Bronchial epithelial cell (primary cell): Measurements from ENCODE around the gene COA8. TPM values are rescaled to one million over a fixed set of nuclear protein-coding genes. Genes with fewer than 3 reads are reported as not detected.
A peak's percentile ranks its signal among the peaks of the same experiment; 100 is the strongest.

Experiments used
- DNase-seq: peaks from one replicate; pipeline ENCODE4 v3.0.0-alpha.2; 2010; ENCODE audit warnings: low read depth
- FAIRE-seq: peaks from 2 replicates; lab custom pipeline; 2011; peaks lifted over from hg19 to GRCh38; lab: Jason Lieb, UNC
- H3K27me3 ChIP-seq: 2 replicates; pipeline ENCODE4 v1.5.1; 2011; ENCODE audit warnings: low read length; ENCODE audit not compliant: control insufficient read depth, insufficient read depth
- H3K36me3 ChIP-seq: 2 replicates; pipeline ENCODE4 v1.5.1; 2011; ENCODE audit warnings: low read length; ENCODE audit not compliant: control insufficient read depth, insufficient read depth
- H3K4me3 ChIP-seq: 2 replicates; pipeline ENCODE4 v1.5.1; 2011; ENCODE audit warnings: mild to moderate bottlenecking, low read depth, low read length, control low read depth
- CTCF ChIP-seq: IDR thresholded peaks from 2 replicates; pipeline ENCODE4 v1.5.1; 2011; ENCODE audit warnings: mild to moderate bottlenecking, moderate library complexity, low read length, control low read depth, inconsistent platforms; ENCODE audit not compliant: insufficient read depth, severe bottlenecking
- total RNA-seq: library from RNA; depleted of rRNA; stranded (reverse); fragments of >200 nt; gene quantifications from 2 replicates; pipeline ENCODE4 v1.2.1, GENCODE V29; 2014

COA8 gene
- total RNA-seq, 1 donor from 2014 or later: 17.4 TPM

GRCh38 chr14:103548463-103549351 is 14.1 kb upstream of the COA8 start:
- Histone ChIP-seq H3K4me3 (no peak overlapping the region), H3K27me3 (no peaks in the 10 kb centered on the region), H3K36me3 (no peaks in the 10 kb centered on the region)
- DNase-seq: no peak
- peak; percentile 7 for FAIRE-seq
- TF ChIP-seq CTCF: no peak

- H3K36me3 ChIP-seq: no peaks in the 10 kb centered on the region
- FAIRE-seq (no peak), DNase-seq (no peak)
- H3K27me3 ChIP-seq: no peaks in the 10 kb centered on the region
- TF ChIP-seq CTCF: no peak
- no peak overlapping the region for H3K4me3 ChIP-seq
Measured at GRCh38 chr14:103549361-103550311, 13.1 kb upstream of the COA8 start.

GRCh38 chr14:103550451-103551337 is 12.1 kb upstream of the COA8 start:
- Histone ChIP-seq H3K36me3 (no peaks in the 10 kb centered on the region), H3K27me3 (no peaks in the 10 kb centered on the region), H3K4me3 (no peak overlapping the region)
- FAIRE-seq: no peak
- no peak for TF ChIP-seq CTCF
- no peak for DNase-seq

GRCh38 chr14:103551338-103551762 is 11.4 kb upstream of the COA8 start:
- no peak for DNase-seq
- Histone ChIP-seq H3K4me3 (no peak overlapping the region), H3K36me3 (no peaks in the 10 kb centered on the region), H3K27me3 (no peaks in the 10 kb centered on the region)
- no peak for TF ChIP-seq CTCF
- no peak for FAIRE-seq
